Measurements from ENCODE around the gene ISLR2. TPM values are rescaled to one million over a fixed set of nuclear protein-coding genes. Genes with fewer than 3 reads are reported as not detected.
"Not testable (repeated sequence)": the region's sequence is repeated elsewhere in the genome, so short reads cannot be mapped to it uniquely, and the experiment has no call there.

ISLR2 gene
- total RNA-seq, 1 experiment from 2014 or later, result not detected

DNA sequence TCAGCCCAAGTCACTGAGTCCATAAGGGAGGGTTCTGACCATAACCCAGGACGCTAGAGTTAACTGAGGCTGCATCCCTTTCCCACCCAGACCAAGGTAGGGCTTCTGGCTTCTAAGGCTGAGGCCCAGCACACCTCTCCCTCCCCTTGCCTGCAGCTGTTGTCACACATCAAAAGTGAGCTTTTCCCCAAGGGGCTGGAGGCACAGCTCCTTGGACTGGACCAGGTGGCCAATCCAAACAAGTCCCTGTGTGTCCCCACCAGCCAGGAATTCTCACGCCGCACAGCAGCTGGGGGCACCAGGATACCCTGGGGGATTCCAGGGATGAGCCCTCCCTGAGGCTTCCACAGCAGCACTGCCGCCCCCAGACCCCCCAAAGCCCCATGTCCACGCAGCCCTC is 22.3 kb upstream of the ISLR2 start:
- DNase-seq, result no peak
- H3K9me3 Mint-ChIP-seq (ENCODE audit: unreplicated experiment), result no peaks in the 10 kb centered on the region
- H3K4me3 Mint-ChIP-seq (ENCODE audit: unreplicated experiment), result no peak overlapping the region
- no TSS peak for BruUV-seq (replicated peaks)
- intact Hi-C loops (cut with micrococcal nuclease; ENCODE audit: unreplicated experiment), result no loop called here
- POLR2A ChIA-PET, result no interaction called here
- no peak overlapping the region for H3K27ac Mint-ChIP-seq (ENCODE audit: unreplicated experiment)
- H3K4me3 ChIP-seq (ENCODE audit: low read depth, low read length), result no peak overlapping the region
- no peaks in the 10 kb centered on the region for H3K27me3 ChIP-seq (replicated peaks; ENCODE audit: control insufficient read depth, insufficient read depth, low read length)
- H3K36me3 Mint-ChIP-seq (ENCODE audit: insufficient read depth, unreplicated experiment), result no peaks in the 10 kb centered on the region
- H3K9me3 ChIP-seq, result no peaks in the 10 kb centered on the region
- CTCF ChIA-PET, result no interaction called here
- no peaks in the 10 kb centered on the region for H3K4me1 Mint-ChIP-seq (ENCODE audit: low read depth, unreplicated experiment)
- TF ChIP-seq, protein P1, sequence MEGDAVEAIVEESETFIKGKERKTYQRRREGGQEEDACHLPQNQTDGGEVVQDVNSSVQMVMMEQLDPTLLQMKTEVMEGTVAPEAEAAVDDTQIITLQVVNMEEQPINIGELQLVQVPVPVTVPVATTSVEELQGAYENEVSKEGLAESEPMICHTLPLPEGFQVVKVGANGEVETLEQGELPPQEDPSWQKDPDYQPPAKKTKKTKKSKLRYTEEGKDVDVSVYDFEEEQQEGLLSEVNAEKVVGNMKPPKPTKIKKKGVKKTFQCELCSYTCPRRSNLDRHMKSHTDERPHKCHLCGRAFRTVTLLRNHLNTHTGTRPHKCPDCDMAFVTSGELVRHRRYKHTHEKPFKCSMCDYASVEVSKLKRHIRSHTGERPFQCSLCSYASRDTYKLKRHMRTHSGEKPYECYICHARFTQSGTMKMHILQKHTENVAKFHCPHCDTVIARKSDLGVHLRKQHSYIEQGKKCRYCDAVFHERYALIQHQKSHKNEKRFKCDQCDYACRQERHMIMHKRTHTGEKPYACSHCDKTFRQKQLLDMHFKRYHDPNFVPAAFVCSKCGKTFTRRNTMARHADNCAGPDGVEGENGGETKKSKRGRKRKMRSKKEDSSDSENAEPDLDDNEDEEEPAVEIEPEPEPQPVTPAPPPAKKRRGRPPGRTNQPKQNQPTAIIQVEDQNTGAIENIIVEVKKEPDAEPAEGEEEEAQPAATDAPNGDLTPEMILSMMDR (IDR thresholded peaks at IDR 0.05; ENCODE audit: insufficient read depth in 1 of 2, low read depth in 1 of 2, low read length in 1 of 2, severe bottlenecking in 1 of 2, unreplicated experiment in 1 of 2), result no peak
- no peaks in the 10 kb centered on the region for H3K4me1 ChIP-seq
- no peaks in the 10 kb centered on the region for H3K36me3 ChIP-seq (ENCODE audit: control insufficient read depth, insufficient read depth, low read length)
- no peaks in the 10 kb centered on the region for H3K27me3 Mint-ChIP-seq (ENCODE audit: insufficient read depth, unreplicated experiment)

DNA sequence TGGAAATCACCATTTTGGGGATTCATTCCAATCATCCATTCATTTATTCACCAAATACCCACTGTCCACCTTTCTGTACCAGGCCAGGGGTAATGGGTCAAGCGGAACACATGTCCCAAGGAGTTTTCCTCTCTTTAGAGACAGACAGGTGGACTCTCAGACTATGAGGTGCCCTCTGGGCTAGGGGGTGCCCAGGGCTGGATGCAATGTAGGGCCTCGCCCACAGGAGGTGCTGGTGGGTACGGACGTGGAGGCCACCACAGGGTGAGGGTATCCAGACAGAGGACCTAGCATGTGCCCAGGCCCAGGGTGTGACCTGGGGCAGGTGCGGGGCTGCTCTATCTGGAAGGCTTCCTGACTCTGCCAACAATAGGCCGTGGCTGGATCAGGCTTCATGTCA is 21.8 kb upstream of the ISLR2 start:
- POLR2A ChIA-PET; H3K4me1 Mint-ChIP-seq (ENCODE audit: low read depth, unreplicated experiment); BruUV-seq (replicated peaks): not testable (repeated sequence)

DNA sequence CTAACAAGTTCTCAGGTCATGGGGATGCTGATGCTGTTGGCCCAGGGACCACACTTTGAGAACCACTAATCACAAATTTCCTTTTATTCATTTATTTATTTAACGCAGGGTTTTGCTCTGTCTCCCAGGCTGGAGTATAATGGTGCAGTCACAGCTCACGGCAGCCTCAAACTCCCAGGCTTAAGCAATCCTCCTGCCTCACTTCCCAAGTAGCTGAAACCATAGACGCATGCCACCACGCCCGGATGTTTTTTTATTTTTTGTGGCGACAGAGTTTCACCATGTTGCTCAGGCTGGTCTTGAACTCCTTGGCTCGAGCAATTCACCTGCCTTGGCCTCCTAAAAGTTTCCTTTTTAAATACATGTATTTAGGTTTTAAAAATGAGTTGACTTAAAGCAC is 20.7 kb upstream of the ISLR2 start:
- H3K4me3 Mint-ChIP-seq (ENCODE audit: unreplicated experiment), result no peak overlapping the region
- H3K27me3 Mint-ChIP-seq (ENCODE audit: insufficient read depth, unreplicated experiment), result peaks cover 2% of the 10 kb centered on the region
- H3K36me3 Mint-ChIP-seq (ENCODE audit: insufficient read depth, unreplicated experiment), result no peaks in the 10 kb centered on the region
- no peak for DNase-seq
- ChIA-PET CTCF (no interaction called here), POLR2A (no interaction called here)
- no peak overlapping the region for H3K27ac Mint-ChIP-seq (ENCODE audit: unreplicated experiment)
- Histone ChIP-seq H3K9me3 (no peaks in the 10 kb centered on the region), H3K4me3 (ENCODE audit: low read depth, low read length) (no peak overlapping the region), H3K4me1 (no peaks in the 10 kb centered on the region), H3K27me3 (replicated peaks; ENCODE audit: control insufficient read depth, insufficient read depth, low read length) (no peaks in the 10 kb centered on the region), H3K36me3 (ENCODE audit: control insufficient read depth, insufficient read depth, low read length) (no peaks in the 10 kb centered on the region)
- BruUV-seq (replicated peaks), result no TSS peak
- intact Hi-C loops (cut with micrococcal nuclease; ENCODE audit: unreplicated experiment), result no loop called here
- H3K9me3 Mint-ChIP-seq (ENCODE audit: unreplicated experiment), result no peaks in the 10 kb centered on the region
- TF ChIP-seq, protein P1 (IDR thresholded peaks at IDR 0.05; ENCODE audit: insufficient read depth in 1 of 2, low read depth in 1 of 2, low read length in 1 of 2, severe bottlenecking in 1 of 2, unreplicated experiment in 1 of 2), result no peak
- no peaks in the 10 kb centered on the region for H3K4me1 Mint-ChIP-seq (ENCODE audit: low read depth, unreplicated experiment)

More for the DNA sequence above, 21.8 kb upstream of the ISLR2 start:
- H3K4me1 ChIP-seq; H3K4me3 ChIP-seq (ENCODE audit: low read depth, low read length); H3K36me3 Mint-ChIP-seq (ENCODE audit: insufficient read depth, unreplicated experiment); CTCF ChIA-PET; DNase-seq; H3K36me3 ChIP-seq (ENCODE audit: control insufficient read depth, insufficient read depth, low read length); H3K9me3 Mint-ChIP-seq (ENCODE audit: unreplicated experiment); intact Hi-C loops (cut with micrococcal nuclease; ENCODE audit: unreplicated experiment); H3K27me3 Mint-ChIP-seq (ENCODE audit: insufficient read depth, unreplicated experiment); H3K4me3 Mint-ChIP-seq (ENCODE audit: unreplicated experiment); H3K27ac Mint-ChIP-seq (ENCODE audit: unreplicated experiment); H3K9me3 ChIP-seq; H3K27me3 ChIP-seq (replicated peaks; ENCODE audit: control insufficient read depth, insufficient read depth, low read length): not testable (repeated sequence)

DNA sequence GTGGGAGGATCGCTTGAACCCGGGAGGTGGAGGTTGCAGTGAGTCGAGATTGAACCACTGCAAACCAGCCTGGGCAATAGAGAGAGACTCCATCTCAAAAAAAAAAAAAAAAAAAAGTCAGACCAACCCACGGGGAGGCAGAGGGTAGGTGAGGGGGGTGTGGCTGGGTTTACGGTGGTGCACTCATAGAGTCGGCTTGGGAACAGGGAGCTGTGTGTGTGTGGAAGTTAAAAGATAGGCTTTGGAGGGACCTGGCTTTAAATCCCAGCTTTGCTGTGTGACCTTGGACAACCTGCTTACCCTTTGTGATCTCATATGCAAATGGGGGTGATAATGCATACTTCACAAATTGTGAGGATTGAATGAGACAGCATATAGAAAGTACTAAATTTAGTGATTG is 10.0 kb upstream of the ISLR2 start:
- TF ChIP-seq, protein P1 (IDR thresholded peaks at IDR 0.05; ENCODE audit: insufficient read depth in 1 of 2, low read depth in 1 of 2, low read length in 1 of 2, severe bottlenecking in 1 of 2, unreplicated experiment in 1 of 2), result no peak
- Mint-ChIP-seq H3K9me3 (ENCODE audit: unreplicated experiment) (peaks cover 9% of the 10 kb centered on the region), H3K27ac (ENCODE audit: unreplicated experiment) (no peak overlapping the region), H3K4me1 (ENCODE audit: low read depth, unreplicated experiment) (no peaks in the 10 kb centered on the region), H3K4me3 (ENCODE audit: unreplicated experiment) (no peak overlapping the region), H3K36me3 (ENCODE audit: insufficient read depth, unreplicated experiment) (no peaks in the 10 kb centered on the region), H3K27me3 (ENCODE audit: insufficient read depth, unreplicated experiment) (peaks cover 11% of the 10 kb centered on the region)
- BruUV-seq (replicated peaks), result no TSS peak
- DNase-seq, result no peak
- intact Hi-C loops (cut with micrococcal nuclease; ENCODE audit: unreplicated experiment), result no loop called here
- Histone ChIP-seq H3K4me1 (no peaks in the 10 kb centered on the region), H3K4me3 (ENCODE audit: low read depth, low read length) (no peak overlapping the region), H3K9me3 (no peaks in the 10 kb centered on the region), H3K36me3 (ENCODE audit: control insufficient read depth, insufficient read depth, low read length) (no peaks in the 10 kb centered on the region), H3K27me3 (replicated peaks; ENCODE audit: control insufficient read depth, insufficient read depth, low read length) (no peaks in the 10 kb centered on the region)
- CTCF ChIA-PET, result no interaction called here
- POLR2A ChIA-PET, result no interaction called here

Measured in Caco-2 (cell line).